T-helper 2 cell treated with Interferon-gamma antibody and Interleukin-4, amounts not matched to agents 100 ng/mL and 5 ng/mL, for 36 hours (primary cell): ENCODE results near the gene TMEM179. TPM values are rescaled to one million over a fixed set of nuclear protein-coding genes. Genes with fewer than 3 reads are reported as not detected.

Experiments
- intact Hi-C: fragments of 100-400 bp; cut with micrococcal nuclease; formaldehyde crosslinking; loops from one replicate; pipeline ENCODE4 v1.15.1; 2023
- total RNA-seq: library from RNA; stranded (reverse); gene quantifications from 2 replicates; pipeline ENCODE4 v1.2.3, GENCODE V29; 2022

TMEM179 gene
- total RNA-seq, 1 donor from 2014 or later = 0.11 TPM

DNA sequence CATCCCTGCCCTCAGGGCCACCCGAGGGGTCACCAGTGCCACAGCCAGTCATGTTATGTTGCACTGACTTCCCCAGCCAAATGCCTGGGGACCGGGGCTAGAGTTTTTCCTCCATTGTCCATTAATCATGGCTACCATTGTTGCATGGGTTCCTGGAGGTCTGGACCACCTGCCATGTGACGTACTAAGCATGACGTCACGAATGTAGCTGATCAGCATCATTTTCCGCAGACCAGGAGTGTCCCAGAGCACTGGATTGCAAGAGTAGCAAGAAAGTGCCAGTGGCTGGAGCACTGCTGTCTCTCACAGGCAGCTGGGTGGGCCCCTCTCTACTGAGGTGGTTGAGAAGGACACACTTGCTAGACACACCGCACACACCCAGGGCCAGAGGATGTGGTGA, 31.9 kb downstream of the TMEM179 start:
- intact Hi-C loops = no loop called here

DNA sequence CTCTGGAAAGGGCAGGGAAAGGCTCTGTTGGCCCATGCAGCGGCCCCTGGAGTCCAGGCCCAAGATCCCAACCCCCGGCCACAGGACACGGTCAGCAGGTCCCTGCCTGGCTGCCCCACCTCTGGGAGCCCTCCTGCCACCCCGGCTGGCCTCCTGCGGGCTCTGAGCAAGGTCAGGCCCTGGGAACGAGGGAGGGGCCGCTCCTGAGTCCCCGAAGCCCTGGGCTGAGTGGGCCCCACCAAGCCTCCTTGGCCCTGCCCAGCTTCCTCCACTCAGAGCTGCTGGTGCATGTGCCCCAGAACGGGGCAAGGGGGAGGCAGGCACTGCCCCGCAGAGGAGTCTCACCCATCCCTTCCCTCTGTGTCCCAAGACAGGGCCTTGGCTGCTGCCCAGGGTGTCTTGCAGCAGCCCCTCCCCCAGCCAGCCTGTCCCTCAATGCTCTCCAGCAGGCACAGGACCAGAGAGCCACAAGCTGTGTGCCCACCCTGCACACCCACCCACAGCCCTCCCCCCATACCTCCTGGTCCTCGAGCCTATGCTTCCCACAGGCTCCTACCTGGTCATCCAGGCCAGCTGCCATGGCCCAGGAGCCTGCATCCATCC, 32.4 kb downstream of the TMEM179 start:
- intact Hi-C loops = no loop called here

DNA sequence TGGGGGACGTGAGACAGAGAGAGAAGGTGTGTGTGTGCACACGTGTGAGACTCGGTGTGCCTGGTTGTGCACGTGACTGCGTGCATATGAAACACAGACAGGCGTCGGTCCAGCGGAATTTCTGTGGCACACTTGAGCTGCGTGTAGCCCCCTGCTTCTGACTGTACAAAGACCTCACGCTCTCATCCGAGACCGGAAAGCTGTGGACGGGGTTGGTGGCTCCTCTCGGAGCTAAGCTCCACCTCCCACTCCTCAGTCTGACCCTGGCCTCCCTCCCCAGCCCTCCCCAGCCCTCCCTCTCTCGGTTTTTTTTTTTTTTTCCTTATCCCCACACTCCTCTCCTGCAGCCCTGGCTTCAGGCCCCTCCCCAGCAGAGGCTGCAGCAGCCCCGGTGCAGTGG, 33.3 kb downstream of the TMEM179 start:
- intact Hi-C loops = no loop called here

DNA sequence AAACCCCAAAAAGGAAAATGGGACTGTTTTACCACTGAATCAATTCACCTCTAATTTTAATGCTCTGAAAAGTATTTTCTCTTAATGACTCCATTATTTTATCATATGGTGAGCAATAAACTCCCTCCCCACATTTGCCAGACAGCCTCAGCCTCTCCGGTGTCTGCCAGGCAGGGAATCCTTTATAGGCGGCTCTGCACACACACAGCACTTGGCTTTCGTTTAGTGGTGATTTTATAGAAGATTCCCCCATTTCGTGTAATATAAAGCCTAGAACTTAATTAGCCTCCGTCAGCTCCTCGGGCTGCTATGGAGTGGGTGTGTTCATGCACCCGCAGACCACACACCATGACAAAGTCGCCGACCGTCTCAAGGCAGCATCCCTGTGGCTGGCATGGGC, 35.1 kb downstream of the TMEM179 start:
- intact Hi-C loops = no loop called here

DNA sequence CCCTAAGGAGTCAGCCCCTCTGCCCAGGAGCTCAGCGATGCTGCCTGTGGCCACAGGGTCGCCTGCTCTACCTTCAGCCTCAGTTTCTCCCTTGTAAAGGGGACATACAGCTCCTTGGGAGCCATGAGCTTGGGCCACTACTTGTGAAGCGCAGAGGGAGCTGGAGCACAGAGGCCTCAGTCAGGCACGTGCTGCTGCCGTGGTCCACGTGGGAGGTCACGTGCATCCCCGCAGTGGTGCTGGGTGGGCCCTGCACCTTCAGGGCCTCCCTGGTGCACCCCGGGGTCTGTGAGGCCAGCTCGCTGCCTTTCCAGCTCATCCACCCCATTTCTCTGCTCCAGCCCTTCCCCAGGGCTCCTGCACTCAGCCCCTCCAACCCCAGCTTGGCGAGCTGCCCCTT, 36.0 kb downstream of the TMEM179 start:
- intact Hi-C loops = no loop called here

DNA sequence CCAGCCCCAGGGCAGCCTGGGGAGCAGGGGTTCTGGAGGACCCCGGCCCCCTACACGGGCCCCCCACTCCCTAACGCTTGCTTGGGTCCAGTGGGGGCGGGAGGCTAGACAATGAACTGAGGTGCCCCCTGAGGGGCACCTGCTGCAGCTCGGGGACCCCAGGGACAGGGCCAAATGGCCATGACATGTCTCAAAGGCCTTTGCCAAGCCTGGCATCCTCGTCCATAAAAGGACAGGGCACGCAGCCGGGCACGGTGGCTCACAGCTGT, 36.7 kb downstream of the TMEM179 start:
- intact Hi-C loops = no loop called here

DNA sequence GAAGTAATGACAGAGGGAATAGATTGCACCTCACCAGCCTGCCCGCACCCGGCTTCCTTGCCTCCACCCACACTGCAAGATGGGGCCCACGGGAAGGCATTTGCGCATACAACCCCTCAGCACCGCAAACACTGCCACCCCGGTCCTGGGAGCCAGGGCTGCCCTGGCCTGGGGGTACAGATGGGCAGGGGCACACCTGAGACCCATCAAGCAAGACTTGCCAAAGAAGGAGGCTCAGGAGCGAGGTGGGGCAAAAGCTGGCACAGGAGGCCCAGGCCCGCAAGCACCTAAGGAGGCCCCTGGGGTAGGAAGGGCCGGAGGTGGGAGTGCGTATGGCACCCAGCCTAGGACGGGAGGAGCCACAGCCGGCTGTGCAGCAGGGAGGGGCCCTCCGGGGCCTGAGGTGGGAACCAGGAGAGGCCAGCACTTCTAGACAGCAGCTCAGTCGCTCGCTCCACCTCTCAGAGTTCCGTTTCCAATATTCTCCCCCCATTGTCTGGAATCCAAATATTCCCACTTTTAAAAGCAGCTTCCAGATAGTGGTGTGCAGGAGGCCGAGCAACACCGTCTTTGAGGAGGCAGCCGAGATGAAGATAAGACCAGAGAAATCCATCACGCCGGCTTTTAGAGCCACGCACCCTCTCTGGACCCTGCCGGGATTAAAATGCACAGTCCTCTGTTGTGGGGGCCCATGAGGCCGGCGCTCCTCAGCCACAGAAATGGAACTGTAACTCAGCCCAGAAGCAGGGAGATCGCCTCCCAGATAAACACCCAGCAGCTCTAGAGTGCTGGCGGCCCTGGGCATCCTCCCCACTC, 37.2 kb downstream of the TMEM179 start:
- intact Hi-C loops = no loop called here

DNA sequence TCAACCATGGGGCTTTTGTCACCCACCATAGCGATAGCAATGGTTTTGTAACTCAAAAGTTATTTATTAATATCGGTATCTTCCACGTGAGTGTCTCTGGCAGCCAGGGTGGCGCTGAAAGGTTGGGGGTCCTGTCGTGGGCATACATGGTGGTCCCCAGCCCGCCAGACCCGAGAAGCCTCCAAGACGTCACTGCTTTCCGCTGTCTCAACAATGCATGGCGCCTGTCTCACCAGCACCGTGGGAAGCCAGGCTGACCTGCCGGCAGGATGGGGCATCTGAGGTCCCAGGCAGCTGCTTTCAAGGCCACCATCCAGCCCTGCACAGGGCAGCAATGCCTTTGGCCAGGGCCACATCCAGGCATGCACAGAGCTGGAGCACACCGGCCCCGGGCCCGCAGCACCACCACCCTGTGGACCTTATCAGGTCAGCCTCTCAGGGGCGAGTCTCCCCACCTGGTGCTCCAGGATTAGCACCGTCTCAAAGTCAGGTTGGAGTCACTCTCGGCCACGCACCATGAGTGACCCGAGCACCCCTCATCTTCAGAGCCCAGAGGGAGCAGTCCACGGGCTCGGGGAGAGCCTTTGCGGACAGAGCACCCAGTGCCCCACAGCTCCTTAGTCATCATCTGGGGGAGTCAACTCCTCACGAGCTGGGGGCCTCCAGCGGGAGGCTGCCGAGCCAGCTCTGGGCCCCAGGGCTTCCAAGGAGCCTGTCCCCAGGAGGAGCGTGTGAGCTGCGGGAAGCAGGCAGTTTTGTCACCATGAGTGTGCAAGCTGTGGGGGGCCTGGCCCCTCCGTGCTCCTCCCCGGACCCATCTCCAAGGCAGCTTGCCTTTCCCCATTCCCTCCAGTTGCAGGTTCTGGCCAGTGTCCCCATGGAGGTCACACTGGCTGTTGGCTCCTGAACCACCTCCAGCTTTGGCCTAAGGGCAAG, 39.6 kb downstream of the TMEM179 start:
- intact Hi-C loops = loop anchor here (1.0 kb wide), 2 partner anchors 428 to 487 kb away; no protein-coding TSS in a partner anchor

DNA sequence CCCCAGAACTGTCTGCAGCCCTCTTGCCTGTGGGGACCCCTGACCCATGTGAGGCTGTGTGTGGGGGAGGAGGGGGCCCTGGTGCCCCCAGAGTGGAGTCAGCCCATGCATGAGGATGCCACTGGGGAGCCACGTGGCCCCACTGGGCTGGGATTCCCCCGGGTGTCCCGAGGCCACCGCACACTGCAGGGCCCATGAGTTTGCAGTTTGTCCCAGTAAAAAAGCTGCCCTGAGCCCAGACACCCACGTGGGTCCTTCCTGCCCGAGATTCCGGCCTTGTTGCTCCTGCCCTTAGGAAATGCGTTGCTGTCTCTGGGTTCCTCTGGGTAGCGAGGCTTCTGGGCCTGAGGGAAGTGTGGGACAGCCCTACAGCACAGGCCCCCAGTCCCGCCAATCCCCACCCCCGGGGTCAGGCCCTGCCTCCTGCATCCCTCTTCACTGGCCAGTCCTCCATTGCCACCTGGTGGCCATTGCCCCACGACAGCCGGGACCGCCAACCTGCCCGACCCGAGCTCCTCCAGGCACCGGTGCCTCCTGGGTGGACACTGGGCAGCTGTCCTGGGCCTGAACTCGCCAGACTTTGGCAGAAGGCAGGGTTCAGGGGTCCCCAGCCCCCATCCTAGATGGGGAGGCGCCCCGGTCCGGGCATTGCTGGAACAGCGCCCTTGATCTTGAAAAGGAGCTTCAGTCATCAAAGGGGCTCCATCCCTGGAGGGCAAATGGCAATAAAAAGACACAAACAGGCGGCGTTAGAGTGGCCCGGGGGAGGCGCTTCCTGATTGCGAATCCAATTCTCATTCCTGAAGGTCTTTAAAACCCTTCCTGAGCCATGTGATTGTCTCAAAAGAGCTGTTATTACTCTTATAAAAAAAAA, 40.6 kb downstream of the TMEM179 start:
- intact Hi-C loops = loop anchor here (1.0 kb wide), 2 partner anchors 427 to 486 kb away; no protein-coding TSS in a partner anchor

DNA sequence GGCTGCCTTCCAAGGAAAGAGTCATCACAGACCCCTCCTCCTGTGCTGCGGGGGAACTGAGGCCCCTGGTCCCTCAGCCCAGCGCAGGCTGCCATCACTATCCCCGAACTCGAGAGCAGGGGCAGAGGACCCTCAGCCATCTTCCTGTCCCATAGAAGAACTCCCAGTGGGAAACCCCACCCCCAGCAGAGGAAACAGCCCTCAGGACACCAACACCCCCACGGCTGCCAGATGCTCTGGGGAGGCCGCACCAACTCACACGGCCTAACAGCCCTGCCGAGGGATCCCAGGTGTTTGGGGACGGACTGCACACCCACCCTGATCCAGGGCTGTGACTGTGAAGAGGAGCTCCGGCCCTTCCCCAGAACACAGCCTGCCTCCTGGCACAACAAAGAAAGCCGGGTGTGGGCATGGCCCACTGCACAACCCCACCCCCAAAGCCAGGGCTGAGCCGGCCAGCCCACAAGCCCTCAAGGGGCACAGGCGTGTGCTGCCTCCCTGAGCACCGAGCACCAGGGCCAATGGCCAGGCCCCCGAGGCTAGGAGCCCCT, 41.3 kb downstream of the TMEM179 start:
- intact Hi-C loops = no loop called here

DNA sequence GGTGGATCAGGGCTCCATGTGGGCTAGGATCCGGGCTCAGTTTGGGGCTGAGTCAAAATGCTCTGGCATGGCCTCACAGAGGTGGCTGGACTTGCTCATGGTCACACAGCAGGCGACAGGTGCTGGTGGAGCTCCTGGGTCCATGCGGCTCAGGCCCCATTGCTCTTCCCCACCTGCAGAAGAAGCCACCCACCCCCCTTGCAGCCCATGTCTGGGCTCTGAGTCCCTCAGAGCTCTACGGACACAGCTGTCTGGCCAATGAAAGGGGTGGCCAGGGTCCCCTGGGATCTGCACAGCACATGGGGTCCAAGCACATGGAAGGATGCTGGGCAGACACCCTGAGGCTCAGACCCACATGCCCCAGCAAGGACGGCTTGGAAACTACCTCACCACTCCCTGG, 42.0 kb downstream of the TMEM179 start:
- intact Hi-C loops = no loop called here

DNA sequence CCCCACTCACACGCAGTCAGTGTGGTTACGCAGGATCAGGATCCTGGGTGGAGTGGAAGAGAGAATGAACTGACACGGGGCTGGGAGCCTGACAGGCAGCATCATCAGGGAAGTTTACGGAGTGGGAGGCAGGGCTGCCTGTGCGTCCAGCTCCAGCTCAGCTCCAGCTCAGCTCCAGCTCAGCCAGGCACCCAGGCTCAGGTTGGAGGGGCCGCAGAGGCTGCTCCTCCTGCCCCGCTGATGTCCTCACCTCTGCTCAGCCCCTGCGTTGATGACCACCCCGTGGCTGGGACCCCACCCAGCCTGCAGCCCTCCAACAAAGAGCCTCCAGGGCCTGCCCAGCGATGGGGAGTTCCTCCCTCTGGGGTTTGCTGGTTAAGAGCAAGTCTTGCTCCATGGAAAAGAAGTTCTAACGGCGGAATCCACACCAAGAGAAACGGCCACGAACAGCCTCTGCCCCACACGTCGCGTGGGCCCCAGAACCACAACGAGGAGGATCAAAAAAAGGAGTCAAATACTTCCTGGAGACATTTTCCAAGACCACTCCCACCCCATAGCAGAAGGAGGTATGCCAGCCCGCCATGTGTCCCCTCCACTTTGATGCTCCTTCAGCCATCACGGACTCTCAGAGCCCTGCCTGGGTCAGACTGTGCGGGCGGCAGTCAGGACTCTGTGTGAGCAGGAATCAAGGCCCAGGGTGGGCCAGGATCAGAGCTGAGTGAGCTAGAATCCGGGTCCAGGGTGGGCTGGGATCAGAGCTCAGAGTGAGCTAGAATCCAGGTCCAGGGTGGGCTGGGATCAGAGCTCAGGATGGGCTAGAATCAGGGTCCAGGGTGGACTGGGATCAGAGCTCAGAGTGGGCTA, 42.7 kb downstream of the TMEM179 start:
- intact Hi-C loops = no loop called here

DNA sequence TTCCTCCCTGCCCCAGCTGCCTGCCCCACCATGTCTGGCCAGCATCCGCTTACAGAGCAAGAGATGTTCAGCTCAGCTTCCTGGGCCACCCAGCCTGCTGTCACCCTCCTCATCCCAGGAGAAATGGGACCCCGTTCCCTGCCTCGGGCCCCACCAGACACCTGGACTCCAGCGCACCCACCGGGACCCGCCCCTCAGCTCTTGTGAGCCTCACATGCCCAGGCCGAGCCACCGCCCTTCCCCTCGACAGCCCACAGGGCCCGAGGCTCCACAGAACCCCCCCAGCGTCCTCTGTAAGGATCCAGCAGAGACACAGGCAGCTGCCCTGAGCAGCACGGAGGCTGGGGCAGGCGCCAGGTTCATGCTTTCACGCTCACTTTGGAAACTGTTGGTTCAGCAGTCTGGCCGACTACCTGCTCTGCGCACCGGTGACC, 43.4 kb downstream of the TMEM179 start:
- intact Hi-C loops = no loop called here

DNA sequence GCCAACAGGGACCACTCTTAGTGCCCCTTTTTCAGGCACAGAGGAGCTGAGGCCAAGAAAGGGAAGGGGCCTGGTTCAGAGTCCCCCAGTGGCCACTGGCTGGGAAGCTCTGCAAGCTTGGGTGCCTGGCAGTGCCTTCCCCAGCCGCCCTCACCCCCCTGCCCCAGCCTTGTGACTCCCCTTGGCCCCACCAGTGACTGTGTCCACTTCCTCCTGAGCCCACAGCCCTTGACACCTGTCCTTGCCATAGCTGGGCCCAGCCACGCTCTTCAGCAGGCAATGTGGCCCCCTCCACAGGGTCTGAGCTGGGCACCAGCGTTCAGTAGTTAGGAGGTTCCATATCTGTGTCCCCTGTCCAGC, 44.0 kb downstream of the TMEM179 start:
- intact Hi-C loops = no loop called here

DNA sequence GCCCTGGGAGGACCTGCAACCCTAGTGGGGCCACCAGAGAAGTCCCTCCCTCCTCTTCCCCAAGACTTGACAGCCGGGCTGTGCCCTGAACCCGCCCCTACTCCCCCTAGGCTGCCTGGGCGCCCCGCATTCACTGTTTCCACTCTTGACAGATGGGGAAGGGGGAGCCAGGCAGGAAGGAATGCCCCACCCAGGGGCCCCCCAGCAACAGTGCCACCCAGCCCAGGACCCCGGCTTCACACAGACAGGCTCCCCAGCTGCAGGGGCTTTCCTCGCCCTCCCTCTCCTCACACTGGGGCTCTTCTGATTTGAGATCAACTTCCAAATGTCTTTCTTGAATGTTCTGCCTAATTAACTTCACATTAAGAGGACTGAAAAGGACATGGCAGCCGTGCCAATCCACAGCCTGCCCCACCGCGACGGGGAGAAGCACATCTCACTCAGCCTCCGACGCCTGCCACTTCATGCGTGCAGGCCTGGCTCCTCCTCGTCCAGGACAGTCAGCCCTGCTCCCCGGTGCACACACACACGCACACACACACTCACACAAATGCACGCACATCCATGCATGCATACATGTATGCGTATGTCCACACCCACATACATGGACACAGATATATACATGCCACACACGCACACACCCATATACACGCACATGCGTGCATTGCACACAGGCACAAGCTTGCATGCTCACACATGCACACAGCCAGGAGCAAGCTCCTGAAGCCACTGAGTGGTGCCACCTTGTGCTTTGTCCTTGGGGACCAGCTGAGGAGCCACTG, 44.6 kb downstream of the TMEM179 start:
- intact Hi-C loops = no loop called here

DNA sequence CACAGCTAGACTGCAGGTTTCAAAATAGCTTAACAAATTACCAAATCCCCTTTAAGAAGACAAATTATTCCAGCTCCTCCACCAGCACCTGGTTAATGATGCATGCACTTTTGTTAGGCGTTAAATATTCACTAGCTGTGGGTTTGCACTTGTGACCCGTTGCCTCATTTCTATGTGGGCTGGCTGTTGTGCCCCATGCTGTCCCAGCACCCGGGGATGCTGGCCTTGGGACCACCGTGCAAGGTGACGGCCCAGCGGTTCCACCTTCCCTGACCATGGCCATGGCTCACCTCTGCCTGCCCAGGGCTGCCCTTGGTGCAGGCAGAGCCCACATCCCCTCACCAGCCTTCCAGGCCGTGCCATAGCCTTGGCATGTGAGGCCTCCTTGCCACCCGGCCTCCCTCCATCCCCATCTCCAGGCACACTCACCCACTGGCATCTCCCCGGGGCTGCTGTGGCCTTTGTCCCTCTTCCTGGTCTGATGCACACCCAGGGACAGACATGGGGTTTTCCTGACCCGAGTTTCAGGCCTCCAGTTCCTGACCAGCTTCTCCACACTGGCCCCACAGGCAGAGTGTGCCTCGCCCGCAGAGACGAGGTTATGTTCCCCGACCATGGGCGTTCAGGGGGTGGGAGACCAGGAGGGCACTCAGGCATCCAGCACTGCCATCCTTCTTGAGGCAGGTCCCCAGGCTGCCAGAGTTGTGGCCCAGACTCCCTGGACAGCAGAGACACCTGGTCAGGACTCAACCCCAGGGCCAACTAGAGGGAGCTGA, 45.4 kb downstream of the TMEM179 start:
- intact Hi-C loops = no loop called here

DNA sequence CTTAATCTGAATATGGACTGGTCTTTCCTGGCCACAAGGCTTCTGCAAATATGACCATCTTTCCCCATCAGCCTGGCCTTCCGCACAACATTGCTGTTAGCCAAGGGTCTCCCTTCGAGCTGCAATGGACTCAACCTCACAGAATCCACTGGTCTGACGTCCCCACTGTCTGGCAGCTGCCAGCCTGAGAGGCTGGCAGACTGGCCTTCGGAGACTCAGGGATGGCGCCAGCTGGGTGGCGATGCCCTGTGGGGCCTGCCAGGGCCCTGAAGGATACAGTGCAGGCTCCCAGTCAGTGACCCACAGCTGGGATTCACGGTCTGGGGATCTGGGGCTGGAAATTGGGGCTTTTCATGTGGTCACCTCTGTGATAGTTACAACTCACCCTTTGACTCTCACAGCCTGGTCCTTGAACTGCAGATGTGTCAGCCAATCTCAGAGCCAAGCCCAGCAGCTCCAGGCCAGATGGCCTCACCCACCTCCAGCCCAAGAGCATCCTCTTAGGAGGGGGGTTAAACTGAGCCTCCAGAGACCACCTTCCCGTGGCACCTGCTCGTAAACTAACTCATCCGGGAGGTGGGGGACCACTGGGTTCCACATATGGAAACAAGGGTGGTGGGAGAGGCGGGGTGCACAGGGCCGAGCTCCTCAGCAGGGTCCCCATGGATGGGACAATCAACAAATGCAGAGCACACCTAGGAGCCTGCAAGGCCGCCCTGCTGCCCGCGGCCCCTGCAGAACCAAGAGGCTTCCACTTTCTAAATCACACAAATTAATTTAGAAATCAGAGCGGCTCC, 46.1 kb downstream of the TMEM179 start:
- intact Hi-C loops = no loop called here

DNA sequence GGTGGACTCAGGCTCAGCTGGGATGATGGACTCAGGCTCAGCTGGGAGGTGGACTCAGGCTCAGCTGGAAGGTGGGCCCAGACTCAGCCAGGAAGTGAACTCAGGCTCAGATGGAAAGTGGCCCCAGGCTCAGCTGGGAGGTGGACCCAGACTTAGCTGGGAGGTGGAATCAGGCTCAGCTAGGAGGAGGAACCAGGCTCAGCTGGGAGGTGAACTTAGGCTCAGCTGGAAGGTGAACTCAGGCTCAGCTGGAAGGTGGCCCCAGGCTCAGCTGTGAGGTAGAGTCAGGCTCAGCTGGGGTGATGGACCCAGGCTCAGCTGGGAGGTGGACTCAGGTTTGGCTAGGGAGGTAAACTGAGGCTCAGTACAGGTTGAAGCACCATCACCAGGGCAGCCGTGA, 46.8 kb downstream of the TMEM179 start:
- intact Hi-C loops = no loop called here
